Measurements from ENCODE around the gene IGLL1. TPM values are rescaled to one million over a fixed set of nuclear protein-coding genes. Genes with fewer than 3 reads are reported as not detected.
A peak's percentile ranks its signal among the peaks of the same experiment; 100 is the strongest.
"Not testable (repeated sequence)": the region's sequence is repeated elsewhere in the genome, so short reads cannot be mapped to it uniquely, and the experiment has no call there.

IGLL1 gene
- total RNA-seq, 4 donors from 2014 or later, result not detected

GRCh38 chr22:23565305-23565914, 14.7 kb downstream of the IGLL1 start:
- intact Hi-C loops (cut with DNase I), result no loop called here

GRCh38 chr22:23564276-23564675, 15.8 kb downstream of the IGLL1 start:
- no peak overlapping the region for H3K4me3 ChIP-seq (replicated peaks in 1 of 3)
- intact Hi-C loops (cut with DNase I), result no loop called here
- H3K36me3 ChIP-seq, result no peaks in the 10 kb centered on the region
- H3K9me3 ChIP-seq, result no peaks in the 10 kb centered on the region
- TF ChIP-seq POLR2A (IDR thresholded peaks at IDR 0.05) (no peak), CTCF (IDR thresholded peaks at IDR 0.05) (no peak)
- no peak for DNase-seq
- no peaks in the 10 kb centered on the region for H3K27me3 ChIP-seq
- no peak overlapping the region for H3K27ac ChIP-seq
- WGBS, 2 donors, result 86 to 96% methylated on average over 6 to 7 of the region's 7 CpGs
- peaks cover 9 to 22% of the 10 kb centered on the region in 2 donors for H3K4me1 ChIP-seq

More at GRCh38 chr22:23565305-23565914, 14.7 kb downstream of the IGLL1 start:
- Histone ChIP-seq H3K36me3 (no peaks in the 10 kb centered on the region), H3K27me3 (no peaks in the 10 kb centered on the region), H3K27ac (no peak overlapping the region), H3K4me3 (replicated peaks in 1 of 3) (peak overlapping the region in 2 of 3 donors; percentile 25 to 50), H3K4me1 (peaks cover 9 to 22% of the 10 kb centered on the region in 2 donors), H3K9me3 (no peaks in the 10 kb centered on the region)
- TF ChIP-seq CTCF (IDR thresholded peaks at IDR 0.05) (no peak), POLR2A (IDR thresholded peaks at IDR 0.05) (no peak)
- 13 to 17% methylated on average over 10 to 11 of the region's 11 CpGs for WGBS, 2 donors
- DNase-seq, result peak; percentile 10 to 19

GRCh38 chr22:23563111-23563510, 17.0 kb downstream of the IGLL1 start:
- no peak for DNase-seq
- no peaks in the 10 kb centered on the region for H3K9me3 ChIP-seq
- H3K4me3 ChIP-seq (replicated peaks in 1 of 3), result no peak overlapping the region
- no peak overlapping the region for H3K27ac ChIP-seq
- peaks cover 9 to 23% of the 10 kb centered on the region in 2 donors for H3K4me1 ChIP-seq
- H3K36me3 ChIP-seq, result no peaks in the 10 kb centered on the region
- 87 to 93% methylated on average over 9 of the region's 9 CpGs for WGBS, 2 donors
- no peaks in the 10 kb centered on the region for H3K27me3 ChIP-seq
- intact Hi-C loops (cut with DNase I), result no loop called here
- TF ChIP-seq POLR2A (IDR thresholded peaks at IDR 0.05), result no peak
- no peak for TF ChIP-seq CTCF (IDR thresholded peaks at IDR 0.05)

- TF ChIP-seq CTCF (IDR thresholded peaks at IDR 0.05) (no peak), POLR2A (IDR thresholded peaks at IDR 0.05) (no peak)
- H3K27ac ChIP-seq, result no peak overlapping the region
- DNase-seq, result no peak
- intact Hi-C loops (cut with DNase I), result no loop called here
- no peaks in the 10 kb centered on the region for H3K27me3 ChIP-seq
- H3K4me3 ChIP-seq (replicated peaks in 1 of 3), result no peak overlapping the region
- WGBS, 2 donors, result 82 to 84% methylated on average over 4 of the region's 4 CpGs
- no peaks in the 10 kb centered on the region for H3K9me3 ChIP-seq
- peaks cover 9 to 23% of the 10 kb centered on the region in 2 donors for H3K4me1 ChIP-seq
- no peaks in the 10 kb centered on the region for H3K36me3 ChIP-seq
Observed at GRCh38 chr22:23562186-23562585, 17.9 kb downstream of the IGLL1 start.

- H3K9me3 ChIP-seq; H3K36me3 ChIP-seq; H3K27me3 ChIP-seq; H3K27ac ChIP-seq; H3K4me3 ChIP-seq (replicated peaks in 1 of 3); intact Hi-C loops (cut with DNase I); DNase-seq: not testable (repeated sequence)
- 92 to 98% methylated on average over 2 to 8 of the region's 24 CpGs for WGBS, 2 donors
- H3K4me1 ChIP-seq, result peaks cover 8 to 13% of the 10 kb centered on the region in 2 donors
Observed at GRCh38 chr22:23561025-23561510, 19.0 kb downstream of the IGLL1 start.

GRCh38 chr22:23560215-23560614, 19.9 kb downstream of the IGLL1 start:
- H3K36me3 ChIP-seq; DNase-seq; H3K9me3 ChIP-seq; H3K4me1 ChIP-seq; H3K4me3 ChIP-seq (replicated peaks in 1 of 3); H3K27ac ChIP-seq; H3K27me3 ChIP-seq; intact Hi-C loops (cut with DNase I): not testable (repeated sequence)
- 43 to 50% methylated on average over 1 of the region's 1 CpG for WGBS, 2 donors

Measured in thyroid gland (tissue), 4 donors.